ENCODE measurements around the gene SLC37A3.

DNA sequence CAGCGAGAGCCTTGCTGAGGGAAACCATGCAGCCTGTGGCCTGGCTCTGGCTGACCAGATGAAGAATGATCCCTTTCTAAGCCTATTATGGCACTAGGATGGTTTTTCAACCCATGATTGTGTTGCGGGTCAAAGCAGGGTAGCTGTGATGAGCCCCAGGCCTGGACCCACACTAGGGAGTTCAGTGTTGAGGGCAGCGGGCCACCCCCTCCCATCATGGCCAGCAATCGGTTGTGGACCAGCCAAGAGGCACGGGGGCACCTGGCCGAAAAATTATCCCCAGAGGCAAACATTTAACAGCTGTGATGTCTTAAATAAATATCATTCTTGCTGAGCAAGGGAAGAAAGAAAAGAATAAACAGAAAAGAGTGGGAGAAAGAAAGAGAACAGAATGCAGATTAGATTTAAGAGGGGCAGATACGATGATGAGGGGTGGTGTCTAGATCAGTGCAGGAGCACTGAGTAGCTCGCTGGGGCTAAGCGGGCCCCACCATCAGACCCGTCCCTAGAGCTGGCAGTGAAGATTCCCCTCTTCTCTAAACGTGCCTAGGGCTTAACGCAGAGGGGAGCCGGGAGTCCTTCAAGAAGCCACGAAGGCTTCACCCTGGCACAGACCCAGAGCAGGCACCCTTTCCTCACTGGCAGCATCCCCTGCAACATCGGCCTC, 82.7 kb downstream of the SLC37A3 start:
- TF ChIP-seq, protein P1, sequence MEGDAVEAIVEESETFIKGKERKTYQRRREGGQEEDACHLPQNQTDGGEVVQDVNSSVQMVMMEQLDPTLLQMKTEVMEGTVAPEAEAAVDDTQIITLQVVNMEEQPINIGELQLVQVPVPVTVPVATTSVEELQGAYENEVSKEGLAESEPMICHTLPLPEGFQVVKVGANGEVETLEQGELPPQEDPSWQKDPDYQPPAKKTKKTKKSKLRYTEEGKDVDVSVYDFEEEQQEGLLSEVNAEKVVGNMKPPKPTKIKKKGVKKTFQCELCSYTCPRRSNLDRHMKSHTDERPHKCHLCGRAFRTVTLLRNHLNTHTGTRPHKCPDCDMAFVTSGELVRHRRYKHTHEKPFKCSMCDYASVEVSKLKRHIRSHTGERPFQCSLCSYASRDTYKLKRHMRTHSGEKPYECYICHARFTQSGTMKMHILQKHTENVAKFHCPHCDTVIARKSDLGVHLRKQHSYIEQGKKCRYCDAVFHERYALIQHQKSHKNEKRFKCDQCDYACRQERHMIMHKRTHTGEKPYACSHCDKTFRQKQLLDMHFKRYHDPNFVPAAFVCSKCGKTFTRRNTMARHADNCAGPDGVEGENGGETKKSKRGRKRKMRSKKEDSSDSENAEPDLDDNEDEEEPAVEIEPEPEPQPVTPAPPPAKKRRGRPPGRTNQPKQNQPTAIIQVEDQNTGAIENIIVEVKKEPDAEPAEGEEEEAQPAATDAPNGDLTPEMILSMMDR (IDR thresholded peaks at IDR 0.05) = no peak
- no peak for TF ChIP-seq EZH2 (IDR thresholded peaks at IDR 0.05; ENCODE audit: borderline replicate concordance, insufficient read depth, low read depth, low read length, poor library complexity, severe bottlenecking)

Data from B cell (primary cell).